ENCODE data around the gene MAJIN.
A peak's percentile ranks its signal among the peaks of the same experiment; 100 is the strongest.

The MAJIN gene

DNA sequence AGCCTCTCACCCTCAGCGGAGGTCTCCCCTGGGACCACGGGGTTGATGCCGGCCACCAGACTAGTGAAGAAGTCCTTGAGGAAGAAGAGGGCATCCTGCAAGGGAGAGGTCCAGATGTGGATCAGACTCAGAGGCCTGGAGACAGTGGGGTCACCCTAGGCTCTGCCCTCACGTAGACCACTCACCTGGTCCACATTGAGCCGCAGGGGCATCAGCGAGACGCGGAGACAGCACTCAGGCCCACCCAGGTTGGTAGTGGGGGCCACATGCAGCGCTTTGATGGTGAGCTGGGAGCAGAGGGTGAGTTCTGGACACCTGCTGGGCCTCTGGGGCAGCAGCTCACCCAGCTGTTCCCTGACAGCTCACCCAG lies 73.8 kb downstream of the MAJIN start:
- H3K4me3 ChIP-seq (ENCODE audit: low read length), result no peak overlapping the region
- no peak for DNase-seq (ENCODE audit: low read depth, low spot score)

DNA sequence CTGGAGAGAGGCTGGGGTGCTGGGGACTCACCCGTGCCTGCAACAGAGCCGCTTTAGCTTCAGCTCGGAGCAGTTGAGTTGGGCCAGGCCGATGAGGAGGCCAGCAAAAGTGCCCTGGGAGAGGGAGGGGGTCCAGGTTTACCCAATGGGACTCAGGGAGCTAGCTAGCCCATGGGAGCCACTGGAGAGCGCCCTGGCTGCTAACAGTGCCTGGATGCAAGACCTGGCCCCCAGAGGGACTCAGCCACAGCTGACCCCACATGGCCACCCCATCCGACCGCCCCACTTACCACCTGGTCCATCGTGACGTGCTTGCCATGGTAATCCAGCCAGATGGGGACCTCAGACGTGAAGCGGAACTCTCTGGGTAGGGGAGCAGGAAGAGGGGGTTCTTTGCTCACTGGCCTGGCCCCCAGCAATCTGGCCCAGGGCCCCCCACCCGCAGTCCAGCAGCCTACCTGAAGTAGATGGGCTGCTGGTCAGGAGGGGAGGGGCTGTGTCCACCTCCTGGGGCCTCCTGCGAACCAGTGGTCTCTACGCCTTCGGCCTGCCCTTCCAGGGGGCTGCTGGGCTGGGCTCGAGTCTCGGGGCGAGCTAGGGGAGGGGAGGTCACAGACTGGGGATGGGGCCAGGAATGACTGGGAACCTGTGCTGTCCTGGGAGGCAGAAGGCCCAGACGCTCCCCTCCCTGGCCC lies 74.4 kb downstream of the MAJIN start:
- no peak overlapping the region for H3K4me3 ChIP-seq (ENCODE audit: low read length)
- no peak for DNase-seq (ENCODE audit: low read depth, low spot score)

DNA sequence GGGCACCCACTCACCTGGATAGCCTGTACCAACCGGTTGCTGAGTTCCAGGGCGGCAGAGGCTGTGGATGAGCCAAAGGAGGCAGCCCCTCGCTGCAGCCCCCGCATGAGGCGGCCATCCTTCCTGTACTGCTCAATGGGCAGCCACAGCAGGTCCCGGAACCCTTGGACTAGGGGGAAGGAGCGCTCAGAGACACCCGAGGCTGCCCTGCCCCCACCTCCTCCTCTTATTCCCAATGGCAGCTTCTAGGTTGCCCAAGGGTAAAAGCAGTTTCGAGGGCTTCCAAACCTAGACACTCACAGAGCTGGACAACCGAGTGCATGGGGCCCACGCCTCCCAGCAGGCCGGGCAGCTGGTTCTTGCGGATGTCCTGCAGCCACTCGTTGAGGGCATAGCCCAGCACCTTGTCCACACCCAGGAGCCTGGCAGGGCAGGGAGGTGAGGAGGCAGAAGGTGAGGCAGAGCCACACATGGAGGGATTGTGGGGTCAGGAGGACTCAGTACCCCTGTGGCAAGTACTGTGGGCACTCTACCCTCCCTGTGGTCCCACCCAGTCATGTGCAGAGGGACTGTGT lies 75.4 kb downstream of the MAJIN start:
- H3K4me3 ChIP-seq (ENCODE audit: low read length), result no peak overlapping the region
- no peak for DNase-seq (ENCODE audit: low read depth, low spot score)

DNA sequence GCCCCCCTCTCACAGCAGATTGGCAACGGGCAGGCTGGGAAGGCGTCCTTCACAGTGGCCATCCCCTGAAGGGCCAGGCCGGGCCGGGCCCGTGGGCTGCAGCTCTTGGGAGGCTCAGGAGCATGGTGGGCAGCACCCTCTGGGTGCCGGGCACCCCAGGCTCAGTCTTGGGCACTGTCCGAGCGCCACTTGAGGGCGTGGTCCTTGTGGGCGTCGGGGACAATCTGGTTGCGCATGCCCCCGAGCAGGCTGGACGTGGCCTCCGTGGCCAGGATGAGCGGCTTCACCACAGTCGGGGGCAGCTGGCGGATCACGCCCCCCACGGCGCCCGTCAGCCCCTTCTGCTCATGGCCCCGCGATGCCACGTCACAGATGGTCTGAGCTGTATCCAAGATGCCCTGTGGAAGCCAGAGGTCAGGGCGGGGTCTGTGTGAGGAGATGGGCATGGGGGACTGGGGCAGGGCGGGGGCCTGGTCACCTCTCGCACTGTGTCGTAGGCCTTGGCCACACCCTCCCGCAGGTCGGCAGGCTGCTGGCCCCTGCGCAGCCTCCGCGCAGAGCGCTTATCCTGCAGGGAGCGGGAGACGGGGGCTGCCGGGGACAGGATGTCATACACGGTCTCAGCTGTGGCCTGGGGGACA lies 77.0 kb downstream of the MAJIN start:
- no peak overlapping the region for H3K4me3 ChIP-seq (ENCODE audit: low read length)
- no peak for DNase-seq (ENCODE audit: low read depth, low spot score)

DNA sequence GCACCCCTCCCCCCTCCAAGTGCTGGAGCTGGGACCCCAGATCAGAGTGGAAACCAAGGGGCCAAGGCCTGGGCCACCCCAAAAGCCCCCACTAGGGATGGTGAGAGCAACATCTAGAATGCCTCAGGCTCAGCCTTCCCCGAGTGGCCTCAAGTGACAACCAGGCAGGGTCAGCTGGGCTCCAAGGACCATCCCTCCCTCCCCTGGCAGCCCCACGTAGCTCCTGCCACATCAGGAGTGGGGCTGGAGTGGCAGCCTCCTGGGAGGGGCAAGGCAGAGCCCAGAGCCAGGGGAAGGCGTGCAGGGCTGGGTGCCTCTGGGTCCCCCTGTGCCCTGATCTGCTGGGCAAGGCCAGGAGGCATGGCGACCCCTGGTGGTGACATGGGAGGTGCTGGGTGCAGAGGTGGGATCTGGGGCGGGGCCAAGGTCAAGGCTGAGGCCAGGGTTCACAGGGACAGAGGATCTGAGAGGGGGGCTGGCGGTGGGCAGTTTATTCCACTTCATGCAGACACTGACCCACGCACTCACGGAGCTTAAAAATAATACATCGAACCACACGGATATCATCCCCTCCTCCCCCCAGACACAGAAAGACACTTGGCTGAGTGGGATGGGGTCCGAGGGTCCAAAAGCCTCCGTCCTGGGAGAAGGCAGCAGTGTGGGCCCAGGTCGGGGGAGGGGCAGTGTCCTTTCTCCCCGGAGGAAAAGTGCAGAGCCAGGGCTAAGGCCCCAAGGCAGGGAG lies 77.7 kb downstream of the MAJIN start:
- no peak overlapping the region for H3K4me3 ChIP-seq (ENCODE audit: low read length)
- DNase-seq (ENCODE audit: low read depth, low spot score), result peak; percentile 66

DNA sequence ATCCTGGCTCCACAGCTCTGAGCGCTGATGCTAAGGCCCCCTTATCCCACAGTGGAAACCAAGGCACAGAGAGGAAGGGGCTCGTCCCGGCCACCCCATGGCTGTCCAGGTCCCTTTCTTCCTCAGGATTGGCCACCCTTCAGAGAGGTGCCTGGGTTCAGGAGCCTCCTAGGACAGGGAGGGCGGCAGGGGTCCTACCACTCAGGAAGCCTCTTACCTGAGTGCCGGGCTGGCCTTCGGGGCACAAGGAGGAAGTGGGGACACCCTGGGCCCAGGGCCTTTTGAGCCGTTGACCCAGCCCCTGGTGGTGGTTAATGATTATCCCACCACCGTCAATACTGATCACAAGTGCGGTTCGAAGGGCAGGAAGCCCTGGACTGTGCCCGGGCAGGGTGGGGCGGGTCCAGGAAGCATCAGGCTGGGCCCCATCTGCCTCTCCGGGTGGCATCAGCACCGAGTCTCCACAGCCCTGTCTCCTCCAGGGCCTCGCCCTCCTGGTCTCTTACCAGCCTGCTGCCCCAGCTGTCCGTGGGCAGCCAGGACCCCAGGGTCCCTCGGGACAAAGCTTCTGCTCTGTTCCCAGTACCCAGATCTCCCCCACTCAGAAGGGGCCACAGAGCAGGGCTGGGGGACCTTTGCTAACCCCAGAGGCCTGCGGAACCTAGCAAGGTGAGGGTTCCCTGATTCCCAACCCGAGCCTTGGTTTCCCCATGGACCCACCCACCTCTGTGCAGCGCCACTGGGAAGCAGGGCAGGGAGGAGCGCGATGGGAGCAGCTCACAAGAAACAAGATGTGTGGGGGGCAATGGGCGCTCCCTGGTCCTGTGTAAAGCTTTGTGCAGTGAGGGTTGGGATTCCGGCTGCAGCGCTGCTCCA lies 78.5 kb downstream of the MAJIN start:
- H3K4me3 ChIP-seq (ENCODE audit: low read length), result no peak overlapping the region
- DNase-seq (ENCODE audit: low read depth, low spot score), result no peak

DNA sequence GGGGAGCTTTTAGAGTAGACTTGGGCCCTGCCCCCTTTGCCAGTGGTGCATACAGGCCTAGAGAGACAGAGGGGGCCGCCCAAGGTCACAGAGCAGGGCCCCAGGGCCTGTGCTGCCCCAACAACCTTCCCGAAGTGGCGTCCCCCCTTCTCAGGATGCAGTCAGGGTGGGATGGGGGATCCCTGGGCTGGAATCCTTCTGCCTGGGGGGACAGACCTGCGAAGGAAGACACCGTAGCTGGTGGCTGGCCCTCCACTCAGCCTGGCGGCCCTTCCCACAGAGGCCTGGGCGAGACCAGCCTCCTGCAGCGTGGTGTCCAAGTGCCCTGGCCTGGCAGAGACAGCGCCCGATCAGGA lies 79.1 kb downstream of the MAJIN start:
- DNase-seq (ENCODE audit: low read depth, low spot score), result no peak
- H3K4me3 ChIP-seq (ENCODE audit: low read length), result no peak overlapping the region

DNA sequence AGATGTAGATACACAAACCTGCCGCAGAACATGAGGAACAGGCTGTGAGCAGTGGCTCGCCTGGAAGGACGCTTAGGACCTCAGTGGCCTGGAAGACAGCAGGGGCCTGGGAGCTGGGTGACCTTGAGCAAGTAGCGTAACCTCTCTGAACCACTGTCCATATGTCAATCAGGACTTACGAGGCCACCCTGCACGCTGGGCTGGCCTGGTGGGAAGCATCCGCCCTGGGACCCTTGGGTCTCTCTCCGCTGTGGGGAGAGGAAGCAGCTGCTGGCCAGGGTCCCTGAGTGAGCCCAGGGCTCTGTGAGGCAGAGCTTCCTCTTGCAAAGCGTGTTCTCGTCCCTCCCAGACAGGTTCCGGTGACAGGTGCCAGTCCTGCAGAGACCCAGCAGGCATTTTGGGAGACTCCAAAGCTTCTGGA lies 79.5 kb downstream of the MAJIN start:
- H3K4me3 ChIP-seq (ENCODE audit: low read length), result no peak overlapping the region
- DNase-seq (ENCODE audit: low read depth, low spot score), result no peak

DNA sequence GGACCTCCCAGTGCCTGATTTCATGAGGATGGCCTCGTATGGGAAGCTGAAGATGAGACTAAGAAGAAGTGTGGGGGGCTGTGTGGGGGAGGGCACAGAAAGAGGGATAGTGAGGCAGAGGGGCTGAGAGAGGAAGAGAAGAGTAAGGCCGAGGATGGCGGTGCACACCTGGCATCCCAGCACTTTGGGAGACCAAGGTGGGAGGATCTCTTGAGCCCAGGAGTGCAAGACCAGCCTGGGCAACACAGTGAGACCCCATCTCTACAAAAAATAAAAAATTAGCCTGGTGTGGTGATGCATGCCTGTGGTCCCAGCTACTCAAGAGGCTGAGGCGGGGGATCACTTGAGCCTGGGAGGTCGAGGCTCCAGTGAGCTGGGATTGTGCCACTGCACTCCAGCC lies 80.0 kb downstream of the MAJIN start:
- H3K4me3 ChIP-seq (ENCODE audit: low read length), result no peak overlapping the region
- DNase-seq (ENCODE audit: low read depth, low spot score), result no peak

DNA sequence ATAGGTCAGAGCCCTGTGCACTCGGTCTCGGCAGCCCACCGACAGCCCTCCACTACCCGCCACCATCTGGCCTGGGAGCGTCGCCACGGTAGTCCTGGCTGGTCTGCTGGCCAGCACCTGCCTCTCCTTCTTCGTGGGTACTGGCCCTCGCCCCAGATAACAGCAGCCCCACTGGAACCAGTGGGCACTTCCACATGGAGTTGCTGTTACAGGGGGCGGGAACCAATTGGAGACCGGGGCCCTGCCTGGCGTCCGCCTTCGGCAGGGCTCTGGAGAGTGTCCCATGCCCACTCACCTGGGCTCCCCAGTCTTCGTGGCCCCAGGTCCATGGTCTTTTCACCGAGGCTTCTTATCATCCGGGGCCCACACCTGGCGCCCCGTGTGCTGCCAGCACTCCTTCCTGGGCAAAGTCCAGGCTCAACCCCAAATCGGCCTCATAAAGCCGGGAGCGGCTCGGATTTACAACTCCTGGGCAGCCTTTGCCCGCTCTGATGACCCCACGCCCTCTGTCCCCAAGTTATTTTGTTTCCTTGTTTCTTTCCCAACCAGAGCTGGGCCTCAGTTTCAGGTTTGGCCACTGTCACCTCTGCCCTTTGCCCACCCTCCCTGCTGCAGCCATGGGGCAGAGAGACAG lies 80.6 kb downstream of the MAJIN start:
- no peak for DNase-seq (ENCODE audit: low read depth, low spot score)

DNA sequence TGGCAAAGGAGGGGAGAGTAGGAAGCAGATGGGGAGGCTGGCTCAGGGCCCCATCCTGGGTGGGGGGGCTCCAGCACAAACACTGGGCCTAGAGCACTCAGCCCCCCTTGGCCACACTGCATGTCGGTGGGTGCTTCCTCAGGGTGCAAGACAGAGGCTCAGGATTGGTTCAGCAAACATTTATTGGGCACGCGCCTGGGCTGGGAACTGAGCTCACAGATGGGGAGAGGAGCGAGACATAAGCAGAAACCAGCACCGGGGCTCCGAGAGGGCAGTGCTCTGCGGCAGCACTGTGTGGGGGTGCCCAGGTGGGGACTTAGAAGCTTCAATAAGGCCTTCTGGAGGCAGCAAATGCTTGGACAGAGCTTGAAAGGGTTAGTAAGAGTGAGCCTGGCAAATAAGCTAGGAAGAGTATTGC lies 81.4 kb downstream of the MAJIN start:
- no peak overlapping the region for H3K4me3 ChIP-seq (ENCODE audit: low read length)
- no peak for DNase-seq (ENCODE audit: low read depth, low spot score)

More for the DNA sequence above, 80.6 kb downstream of the MAJIN start:
- H3K4me3 ChIP-seq (ENCODE audit: low read length), result no peak overlapping the region

DNA sequence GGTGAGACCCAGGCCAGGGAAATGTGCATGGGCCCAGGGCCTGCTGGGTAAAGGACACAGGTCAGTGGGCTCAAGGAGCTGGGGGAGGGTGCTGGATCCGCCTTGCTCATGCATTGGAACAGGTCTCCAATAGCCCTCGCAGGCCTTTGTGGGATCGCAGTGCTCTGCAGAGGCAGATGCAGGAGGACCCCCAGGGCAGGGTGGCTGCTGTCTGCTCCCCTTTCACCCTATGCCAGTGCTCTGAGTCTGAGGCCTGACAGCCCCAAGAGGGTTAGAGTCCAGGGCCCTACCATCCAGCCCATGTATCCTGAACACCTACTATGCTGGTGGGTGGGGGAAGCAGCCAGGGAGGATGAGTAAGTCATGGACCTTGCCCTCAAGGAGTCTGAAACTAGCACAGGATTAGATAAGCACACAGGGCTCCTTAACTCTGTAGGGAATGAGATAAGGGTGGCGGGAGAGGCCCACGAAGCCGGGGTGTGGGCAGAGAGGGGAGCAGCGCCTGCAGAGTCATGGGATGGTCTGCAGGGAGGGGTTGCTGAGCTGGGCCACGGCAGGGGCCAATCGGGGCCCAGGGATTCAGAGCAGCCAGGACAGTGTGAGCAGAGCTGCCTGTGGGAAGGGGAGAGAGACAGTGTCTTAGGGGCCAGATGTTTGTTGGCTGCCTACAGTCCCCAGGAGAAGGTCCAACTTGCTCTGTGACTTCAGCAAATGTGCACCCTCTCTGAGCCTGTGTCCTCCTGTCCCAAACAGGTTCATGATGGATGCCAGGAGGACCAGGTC lies 83.0 kb downstream of the MAJIN start:
- DNase-seq (ENCODE audit: low read depth, low spot score), result no peak
- H3K4me3 ChIP-seq (ENCODE audit: low read length), result no peak overlapping the region

DNA sequence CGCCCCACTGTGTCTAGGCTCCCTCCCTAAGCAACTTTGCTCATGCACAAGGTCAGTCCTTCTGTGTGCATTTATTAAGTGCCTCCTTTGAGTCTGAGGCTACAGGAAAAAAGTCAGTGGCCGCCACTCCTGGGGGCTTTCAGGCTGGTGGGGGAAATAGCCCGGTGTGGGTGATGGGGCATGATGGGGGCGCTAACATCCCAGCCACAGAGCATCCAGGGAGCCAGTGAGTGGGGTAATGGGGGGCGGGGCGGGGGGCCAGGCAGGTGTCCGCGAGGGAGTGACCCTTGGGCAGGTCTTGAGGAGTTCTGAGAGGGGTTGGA lies 83.5 kb downstream of the MAJIN start:
- no peak for DNase-seq (ENCODE audit: low read depth, low spot score)
- H3K4me3 ChIP-seq (ENCODE audit: low read length), result peak overlapping the region; percentile 48
